Measurements from ENCODE around the gene LYRM4. TPM values are rescaled to one million over a fixed set of nuclear protein-coding genes. Genes with fewer than 3 reads are reported as not detected.

Gene LYRM4
- total RNA-seq, 1 experiment from 2014 or later = 52.8 TPM

- peaks cover 3% of the 10 kb centered on the region for H3K36me3 Mint-ChIP-seq (ENCODE audit: insufficient read depth, unreplicated experiment)
- H3K9me3 Mint-ChIP-seq (ENCODE audit: unreplicated experiment) = no peaks in the 10 kb centered on the region
- H3K27me3 Mint-ChIP-seq (ENCODE audit: insufficient read depth, unreplicated experiment) = no peaks in the 10 kb centered on the region
- H3K4me1 Mint-ChIP-seq (ENCODE audit: low read depth, unreplicated experiment) = no peaks in the 10 kb centered on the region
- TF ChIP-seq, protein P1, sequence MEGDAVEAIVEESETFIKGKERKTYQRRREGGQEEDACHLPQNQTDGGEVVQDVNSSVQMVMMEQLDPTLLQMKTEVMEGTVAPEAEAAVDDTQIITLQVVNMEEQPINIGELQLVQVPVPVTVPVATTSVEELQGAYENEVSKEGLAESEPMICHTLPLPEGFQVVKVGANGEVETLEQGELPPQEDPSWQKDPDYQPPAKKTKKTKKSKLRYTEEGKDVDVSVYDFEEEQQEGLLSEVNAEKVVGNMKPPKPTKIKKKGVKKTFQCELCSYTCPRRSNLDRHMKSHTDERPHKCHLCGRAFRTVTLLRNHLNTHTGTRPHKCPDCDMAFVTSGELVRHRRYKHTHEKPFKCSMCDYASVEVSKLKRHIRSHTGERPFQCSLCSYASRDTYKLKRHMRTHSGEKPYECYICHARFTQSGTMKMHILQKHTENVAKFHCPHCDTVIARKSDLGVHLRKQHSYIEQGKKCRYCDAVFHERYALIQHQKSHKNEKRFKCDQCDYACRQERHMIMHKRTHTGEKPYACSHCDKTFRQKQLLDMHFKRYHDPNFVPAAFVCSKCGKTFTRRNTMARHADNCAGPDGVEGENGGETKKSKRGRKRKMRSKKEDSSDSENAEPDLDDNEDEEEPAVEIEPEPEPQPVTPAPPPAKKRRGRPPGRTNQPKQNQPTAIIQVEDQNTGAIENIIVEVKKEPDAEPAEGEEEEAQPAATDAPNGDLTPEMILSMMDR (IDR thresholded peaks at IDR 0.05; ENCODE audit: insufficient read depth in 1 of 2, low read depth in 1 of 2, low read length in 1 of 2, severe bottlenecking in 1 of 2, unreplicated experiment in 1 of 2) = no peak
- Histone ChIP-seq H3K4me1 (no peaks in the 10 kb centered on the region), H3K36me3 (ENCODE audit: control insufficient read depth, insufficient read depth, low read length) (no peaks in the 10 kb centered on the region; the same call in 1 of the 2 replicates), H3K9me3 (no peaks in the 10 kb centered on the region), H3K4me3 (ENCODE audit: low read depth, low read length) (no peak overlapping the region), H3K27me3 (replicated peaks; ENCODE audit: control insufficient read depth, insufficient read depth, low read length) (no peaks in the 10 kb centered on the region)
- ChIA-PET POLR2A (no interaction called here), CTCF (interaction anchor here (0.6 kb wide), 1 partner anchor 13 kb away, joined by 3 read pairs; no protein-coding TSS in a partner anchor)
- intact Hi-C loops (cut with micrococcal nuclease; ENCODE audit: unreplicated experiment) = no loop called here
- H3K27ac Mint-ChIP-seq (ENCODE audit: unreplicated experiment) = no peak overlapping the region
- no peak for DNase-seq
- H3K4me3 Mint-ChIP-seq (ENCODE audit: unreplicated experiment) = no peak overlapping the region
- no TSS peak for BruUV-seq (replicated peaks)
Observed at GRCh38 chr6:5277589-5277988, 16.8 kb upstream of the LYRM4 start.

GRCh38 chr6:5276581-5276980 is 15.8 kb upstream of the LYRM4 start:
- TF ChIP-seq, protein P1 (IDR thresholded peaks at IDR 0.05; ENCODE audit: insufficient read depth in 1 of 2, low read depth in 1 of 2, low read length in 1 of 2, severe bottlenecking in 1 of 2, unreplicated experiment in 1 of 2) = no peak
- Histone ChIP-seq H3K4me1 (no peaks in the 10 kb centered on the region), H3K36me3 (ENCODE audit: control insufficient read depth, insufficient read depth, low read length) (no peaks in the 10 kb centered on the region; the same call in 1 of the 2 replicates), H3K4me3 (ENCODE audit: low read depth, low read length) (no peak overlapping the region), H3K9me3 (no peaks in the 10 kb centered on the region), H3K27me3 (replicated peaks; ENCODE audit: control insufficient read depth, insufficient read depth, low read length) (no peaks in the 10 kb centered on the region)
- H3K27ac Mint-ChIP-seq (ENCODE audit: unreplicated experiment) = no peak overlapping the region
- DNase-seq = no peak
- intact Hi-C loops (cut with micrococcal nuclease; ENCODE audit: unreplicated experiment) = no loop called here
- no TSS peak for BruUV-seq (replicated peaks)
- ChIA-PET POLR2A (no interaction called here), CTCF (interaction anchor here (0.5 kb wide), 2 partner anchors 118 to 132 kb away, joined by 3 to 4 read pairs; no protein-coding TSS in a partner anchor)
- H3K4me1 Mint-ChIP-seq (ENCODE audit: low read depth, unreplicated experiment) = no peaks in the 10 kb centered on the region
- H3K27me3 Mint-ChIP-seq (ENCODE audit: insufficient read depth, unreplicated experiment) = no peaks in the 10 kb centered on the region
- H3K9me3 Mint-ChIP-seq (ENCODE audit: unreplicated experiment) = no peaks in the 10 kb centered on the region
- H3K4me3 Mint-ChIP-seq (ENCODE audit: unreplicated experiment) = no peak overlapping the region
- peaks cover 6% of the 10 kb centered on the region for H3K36me3 Mint-ChIP-seq (ENCODE audit: insufficient read depth, unreplicated experiment)

DNA sequence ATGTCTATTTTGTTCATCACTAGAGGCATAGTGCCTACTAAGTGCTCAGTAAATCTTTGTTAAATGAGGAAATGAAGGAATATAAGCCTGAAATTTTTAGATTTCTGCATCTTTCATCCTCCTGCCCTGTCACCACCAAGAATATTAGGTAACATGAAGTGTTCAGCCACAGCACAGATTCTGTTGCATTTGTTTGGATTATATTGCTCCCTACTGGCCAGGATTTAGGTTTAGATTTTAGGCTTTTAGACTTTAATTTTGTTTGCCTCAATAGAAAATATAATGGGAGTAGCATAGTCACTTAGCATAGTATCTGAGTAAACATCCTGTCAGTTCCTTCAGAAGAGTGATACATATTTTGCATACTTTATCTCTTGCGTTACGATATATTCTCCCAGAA is 14.7 kb upstream of the LYRM4 start:
- ChIA-PET POLR2A (no interaction called here), CTCF (interaction anchor here (1.3 kb wide), 1 partner anchor 132 kb away, joined by 3 read pairs; no protein-coding TSS in a partner anchor)
- no peaks in the 10 kb centered on the region; the same call in 1 of the 2 replicates for H3K36me3 ChIP-seq (ENCODE audit: control insufficient read depth, insufficient read depth, low read length)
- DNase-seq = no peak
- BruUV-seq (replicated peaks) = no TSS peak
- Mint-ChIP-seq H3K4me3 (ENCODE audit: unreplicated experiment) (no peak overlapping the region), H3K27me3 (ENCODE audit: insufficient read depth, unreplicated experiment) (no peaks in the 10 kb centered on the region), H3K36me3 (ENCODE audit: insufficient read depth, unreplicated experiment) (peaks cover 6% of the 10 kb centered on the region), H3K27ac (ENCODE audit: unreplicated experiment) (no peak overlapping the region), H3K9me3 (ENCODE audit: unreplicated experiment) (no peaks in the 10 kb centered on the region), H3K4me1 (ENCODE audit: low read depth, unreplicated experiment) (no peaks in the 10 kb centered on the region)
- no peaks in the 10 kb centered on the region for H3K9me3 ChIP-seq
- intact Hi-C loops (cut with micrococcal nuclease; ENCODE audit: unreplicated experiment) = no loop called here
- TF ChIP-seq, protein P1 (IDR thresholded peaks at IDR 0.05; ENCODE audit: insufficient read depth in 1 of 2, low read depth in 1 of 2, low read length in 1 of 2, severe bottlenecking in 1 of 2, unreplicated experiment in 1 of 2) = no peak
- H3K4me1 ChIP-seq = no peaks in the 10 kb centered on the region
- no peaks in the 10 kb centered on the region for H3K27me3 ChIP-seq (replicated peaks; ENCODE audit: control insufficient read depth, insufficient read depth, low read length)
- H3K4me3 ChIP-seq (ENCODE audit: low read depth, low read length) = no peak overlapping the region

Measured in Caco-2 (cell line).